GM19025 (cell line): Measurements from ENCODE around the gene LYZL1.
"Not testable (repeated sequence)": the region's sequence is repeated elsewhere in the genome, so short reads cannot be mapped to it uniquely, and the experiment has no call there.

Experiments used
- ATAC-seq: cut with Tn5 transposase; IDR thresholded peaks from one replicate; pipeline ENCODE4 v1.9.1; 2021; ENCODE audit warnings: mild to moderate bottlenecking, low read depth, moderate library complexity; ENCODE audit not compliant: unreplicated experiment

LYZL1 gene

GRCh38 chr10:29259498-29259897 lies 29.4 kb upstream of the LYZL1 start:
- ATAC-seq, result no peak

- no peak for ATAC-seq
Measured at GRCh38 chr10:29263506-29263905, 25.4 kb upstream of the LYZL1 start.

GRCh38 chr10:29265210-29265768 lies 23.6 kb upstream of the LYZL1 start:
- ATAC-seq, result no peak

- ATAC-seq, result no peak
Measured at GRCh38 chr10:29266641-29267040, 22.2 kb upstream of the LYZL1 start.

- no peak for ATAC-seq
Measured at GRCh38 chr10:29268011-29268410, 20.9 kb upstream of the LYZL1 start.

GRCh38 chr10:29269486-29269885 lies 19.4 kb upstream of the LYZL1 start:
- ATAC-seq, result no peak

GRCh38 chr10:29270883-29271282 lies 18.0 kb upstream of the LYZL1 start:
- no peak for ATAC-seq

GRCh38 chr10:29271877-29272276 lies 17.0 kb upstream of the LYZL1 start:
- ATAC-seq, result no peak

GRCh38 chr10:29273478-29273877 lies 15.4 kb upstream of the LYZL1 start:
- no peak for ATAC-seq

GRCh38 chr10:29276251-29276850 lies 12.5 kb upstream of the LYZL1 start:
- ATAC-seq, result no peak

- ATAC-seq, result no peak
Measured at GRCh38 chr10:29277296-29277695, 11.6 kb upstream of the LYZL1 start.

GRCh38 chr10:29279779-29280487 lies 8.9 kb upstream of the LYZL1 start:
- ATAC-seq, result no peak

- ATAC-seq, result no peak
Measured at GRCh38 chr10:29280488-29280840, 8.4 kb upstream of the LYZL1 start.

- peak; percentile 90 for ATAC-seq
Measured at GRCh38 chr10:29285624-29286051, 3.2 kb upstream of the LYZL1 start.

GRCh38 chr10:29287635-29288034 lies 1.2 kb upstream of the LYZL1 start:
- no peak for ATAC-seq

GRCh38 chr10:29291561-29291960 lies 2.7 kb downstream of the LYZL1 start:
- ATAC-seq, result not testable (repeated sequence)

- ATAC-seq, result not testable (repeated sequence)
Measured at GRCh38 chr10:29292406-29292805, 3.5 kb downstream of the LYZL1 start.

GRCh38 chr10:29295813-29296212 lies 6.9 kb downstream of the LYZL1 start:
- ATAC-seq, result no peak

- ATAC-seq, result no peak
Measured at GRCh38 chr10:29297678-29298077, 8.8 kb downstream of the LYZL1 start.

- ATAC-seq, result no peak
Measured at GRCh38 chr10:29301359-29301910, 12.6 kb downstream of the LYZL1 start.

GRCh38 chr10:29302499-29302898 lies 13.6 kb downstream of the LYZL1 start:
- no peak for ATAC-seq
